K562 (cell line): Measurements from ENCODE around the gene SAXO1. TPM values are rescaled to one million over a fixed set of nuclear protein-coding genes. Genes with fewer than 3 reads are reported as not detected.

Source experiments
- ATAC-seq: fragments of 200-7000 bp; cut with Tn5 transposase; 3 replicates; pipeline ENCODE4 v1.9.1; 2020; ENCODE audit warnings: moderate library complexity
- BruUV-seq: library from RNA; stranded (reverse); fragments of 400-500 nt; replicated peaks from 2 replicates; lab custom pipeline; 2021; lab: Mats Ljungman, UMichigan
- CTCF ChIA-PET: fragments of 300-600 bp; formaldehyde crosslinking; extraction: SDS; loops from one replicate; lab custom pipeline; 2021; ENCODE audit warnings: low intra/inter-chr PET ratio; lab: Yijun Ruan, JAX
- POLR2A ChIA-PET: fragments of 300-600, 350-650 bp; sonication (Branson Sonifier 250); formaldehyde crosslinking; extraction: SDS; loops from one replicate; lab custom pipeline; 2021; ENCODE audit warnings: antibody characterized with exemption, inconsistent platforms; lab: Yijun Ruan, JAX
- DNase-seq, 4 experiments: peaks; one replicate each; pipeline versions ENCODE4 v3.0.0 to v3.0.0-alpha.2; 2011 to 2018; ENCODE audit warnings: low spot score in 3 of 4, mixed read lengths in 3 of 4; ENCODE audit errors: extremely low read depth in 1 of 4
- FAIRE-seq: peaks from 2 replicates; lab custom pipeline; 2011; peaks lifted over from hg19 to GRCh38; lab: Jason Lieb, UNC
- H2AFZ ChIP-seq: 2 replicates; pipeline ENCODE4 v1.6.0; 2011; ENCODE audit warnings: low read depth, low read length, control low read depth, inconsistent platforms
- H3K27ac ChIP-seq: fragments of 200-600 bp; 3 replicates; pipeline ENCODE4 v1.8.0; 2011; ENCODE audit warnings: low read depth, mild to moderate bottlenecking, control low read depth, inconsistent platforms, low read length, moderate library complexity, mixed read lengths; ENCODE audit errors: extremely low read depth
- H3K27me3 ChIP-seq, 2 experiments: fragments of 300-600 bp in 1 of 2; 2 replicates in 1 of 2; 3 replicates in 1 of 2; pipeline versions ENCODE4 v1.6.0 to v1.8.0; 2011; ENCODE audit warnings: inconsistent platforms in 2 of 2, low read length in 2 of 2, mild to moderate bottlenecking in 1 of 2, mixed read lengths in 1 of 2, moderate library complexity in 1 of 2; ENCODE audit not compliant: control insufficient read depth in 2 of 2, insufficient read depth in 2 of 2
- H3K36me3 ChIP-seq: fragments of 300-600 bp; 3 replicates; pipeline ENCODE4 v1.8.0; 2011; ENCODE audit warnings: mild to moderate bottlenecking, low read length, inconsistent platforms; ENCODE audit not compliant: control insufficient read depth, insufficient read depth
- H3K4me1 ChIP-seq, 2 experiments: fragments of 200-600 bp in 1 of 2; replicated peaks in 1 of 2; 2 replicates in 1 of 2; 3 replicates in 1 of 2; pipeline versions ENCODE4 v1.5.1 to v1.8.0; 2011; ENCODE audit warnings: inconsistent platforms in 2 of 2, low read length in 2 of 2, mild to moderate bottlenecking in 1 of 2, mixed read lengths in 1 of 2, moderate library complexity in 1 of 2; ENCODE audit not compliant: control insufficient read depth in 2 of 2, insufficient read depth in 2 of 2
- H3K4me2 ChIP-seq: 2 replicates; pipeline ENCODE4 v1.6.1; 2011; ENCODE audit warnings: low read length, control low read depth, inconsistent platforms, mixed read lengths; ENCODE audit not compliant: insufficient read depth
- H3K4me3 ChIP-seq: fragments of 200-600 bp; sonication (generic), shearing (Covaris generic); 2 replicates; pipeline ENCODE4 v1.5.1; 2016; ENCODE audit warnings: control low read depth, inconsistent platforms
- H3K79me2 ChIP-seq: fragments of 200-600 bp; 3 replicates; pipeline ENCODE4 v1.8.0; 2011; ENCODE audit warnings: low read length, inconsistent platforms; ENCODE audit not compliant: control insufficient read depth, insufficient read depth
- H3K9ac ChIP-seq, 2 experiments: 2 replicates each; pipeline versions ENCODE4 v1.6.0 to v1.6.1; 2011; ENCODE audit warnings: low read depth in 2 of 2, low read length in 2 of 2, control low read depth in 1 of 2, inconsistent platforms in 1 of 2, mild to moderate bottlenecking in 1 of 2, mixed read lengths in 1 of 2; ENCODE audit not compliant: insufficient read depth in 1 of 2
- H3K9me1 ChIP-seq: one replicate; pipeline ENCODE4 v1.6.0; 2011; ENCODE audit warnings: inconsistent platforms, mild to moderate bottlenecking, low read length, moderate library complexity; ENCODE audit not compliant: control insufficient read depth, insufficient read depth
- H3K9me3 ChIP-seq: replicated peaks from 2 replicates; pipeline ENCODE4 v1.5.1; 2011; ENCODE audit warnings: low read depth, low read length, inconsistent platforms; ENCODE audit not compliant: control insufficient read depth, insufficient read depth
- H4K20me1 ChIP-seq: replicated peaks from 2 replicates; pipeline ENCODE4 v1.6.1; 2011; ENCODE audit warnings: low read length, inconsistent platforms, mixed read lengths; ENCODE audit not compliant: control insufficient read depth, insufficient read depth
- BCOR ChIP-seq: fragments of 450-650 bp; IDR thresholded peaks from 2 replicates; pipeline ENCODE4 v1.6.1; 2016
- CXXC5 ChIP-seq: fragments of 250-450 bp; sonication (Bioruptor Pico); IDR thresholded peaks from 2 replicates; pipeline ENCODE4 v1.8.0; 2022; ENCODE audit warnings: inconsistent platforms, mild to moderate bottlenecking, moderate library complexity
- EP300 ChIP-seq: IDR thresholded peaks from 2 replicates; pipeline ENCODE4 v1.6.1; 2012; ENCODE audit warnings: low read length, improper control_type of control experiment
- IRF2 ChIP-seq: sonication (generic); formaldehyde crosslinking; IDR thresholded peaks from 2 replicates; pipeline ENCODE4 v1.8.1; 2022; ENCODE audit warnings: mild to moderate bottlenecking, missing genetic modification reagents
- KDM2B ChIP-seq: fragments of 250-450 bp; sonication (Bioruptor Pico); IDR thresholded peaks from 2 replicates; pipeline ENCODE4 v1.8.0; 2021; ENCODE audit warnings: mild to moderate bottlenecking, moderate library complexity
- KLF13 ChIP-seq: fragments of 450-650 bp; IDR thresholded peaks from 2 replicates; pipeline ENCODE4 v1.6.1; 2016; ENCODE audit warnings: missing genetic modification characterization, low read depth, mild to moderate bottlenecking, missing compliant biosample characterization, moderate library complexity, borderline replicate concordance
- MAFK ChIP-seq: IDR thresholded peaks from 2 replicates; pipeline ENCODE4 v1.6.1; 2011; ENCODE audit warnings: low read length, improper control_type of control experiment
- MBD2 ChIP-seq: sonication (generic); IDR thresholded peaks from 2 replicates; pipeline ENCODE4 v1.6.1; 2016; ENCODE audit warnings: low read depth, borderline replicate concordance
- MCM5 ChIP-seq: fragments of 450-650 bp; IDR thresholded peaks from 2 replicates; pipeline ENCODE4 v1.6.1; 2016; ENCODE audit warnings: low read depth
- PRDM10 ChIP-seq: fragments of 450-650 bp; IDR thresholded peaks from 2 replicates; pipeline ENCODE4 v1.6.1; 2018; ENCODE audit not compliant: partially characterized antibody
- ZEB2 ChIP-seq: fragments of 450-650 bp; IDR thresholded peaks from 2 replicates; pipeline ENCODE4 v1.6.1; 2016
- ZNF24 ChIP-seq: fragments of 450-650 bp; IDR thresholded peaks from 2 replicates; pipeline ENCODE4 v1.6.1; 2016
- ZNF444 ChIP-seq: fragments of 250-450 bp; sonication (Bioruptor Pico); IDR thresholded peaks from 2 replicates; pipeline ENCODE4 v1.4.0; 2020; ENCODE audit warnings: mild to moderate bottlenecking, moderate library complexity
- ZNF76 ChIP-seq: fragments of 250-450 bp; sonication (Bioruptor Pico); IDR thresholded peaks from 2 replicates; pipeline ENCODE4 v1.4.0; 2020; ENCODE audit warnings: mild to moderate bottlenecking, moderate library complexity, borderline replicate concordance
- ZNF77 ChIP-seq: fragments of 250-450 bp; sonication (Bioruptor Pico); IDR thresholded peaks from 2 replicates; pipeline ENCODE4 v1.5.0; 2020
- WGBS: fragments of 100-300 bp; shearing (Covaris generic); methylation state at CpG from one replicate; pipeline ENCODE4 v1.1.6; 2016; ENCODE audit warnings: low coverage, mixed read lengths; ENCODE audit not compliant: insufficient coverage; ENCODE audit errors: missing lambda C conversion rate; 5-methylcytosine and 5-hydroxymethylcytosine counted together
- in situ Hi-C: fragments of 300-500 bp; cut with MboI; formaldehyde crosslinking; loops from 4 replicates; pipeline ENCODE4 v1.15.0; 2018; ENCODE audit warnings: inconsistent platforms, mixed read lengths
- intact Hi-C: fragments of 100-400 bp; cut with micrococcal nuclease; formaldehyde crosslinking; loops from 2 replicates; pipeline ENCODE4 v1.14.2; 2022
- polyA plus RNA-seq, 8 experiments: library from polyadenylated mRNA; depleted of rRNA in 4 of 8; stranded (reverse) in 5 of 8; unstranded in 3 of 8; fragments of >200 nt; fragmentation: Nextera tagmentation in 2 of 8; fragmentation: Illumina TruSeq in 1 of 8; extraction: Ambion mirVana in 2 of 8; extraction: Trizol in 1 of 8; gene quantifications; 2 replicates each; pipeline versions ENCODE4 v1.2.1 to v1.2.3, GENCODE V29; 2011 to 2014; ENCODE audit warnings: inconsistent platforms in 1 of 8, missing spikeins in 1 of 8
- total RNA-seq, 7 experiments: library from RNA; depleted of rRNA in 6 of 7; stranded (reverse); fragments of >200 nt in 6 of 7; fragmentation: Illumina TruSeq in 2 of 7; extraction: Trizol in 2 of 7; gene quantifications; 2 replicates each; pipeline versions ENCODE4 v1.2.1 to v1.2.3, GENCODE V29; 2011 to 2021; ENCODE audit warnings: low replicate concordance in 1 of 7
- TF ChIP-seq, protein P1 (sequence below): fragments of 250-450 bp; sonication (Bioruptor Pico); IDR thresholded peaks from 2 replicates; pipeline ENCODE4 v1.5.0; 2022; ENCODE audit warnings: mild to moderate bottlenecking
- TF ChIP-seq, protein P2 (sequence below): fragments of 450-650 bp; IDR thresholded peaks from 2 replicates; pipeline ENCODE4 v1.6.1; 2016; ENCODE audit warnings: antibody characterized with exemption

SAXO1 gene
- total and polyA plus RNA-seq, 9 of the 15 experiments (the other 6 are each of a cell fraction or from before 2014, with no cell fraction given) = 0.04 TPM; not detected in 8

- Histone ChIP-seq H4K20me1 (no peaks in the 10 kb centered on the region), H3K79me2 (no peaks in the 10 kb centered on the region), H3K4me1 (no peaks in the 10 kb centered on the region), H3K27ac (no peak overlapping the region), H3K27me3 (no peaks in the 10 kb centered on the region), H3K4me2 (no peak overlapping the region), H3K9me3 (no peaks in the 10 kb centered on the region), H3K9ac (no peak overlapping the region), H3K36me3 (no peaks in the 10 kb centered on the region), H3K4me3 (no peak overlapping the region), H3K9me1 (no peaks in the 10 kb centered on the region), H2AFZ (no peak overlapping the region)
- WGBS = 0% methylated on average over 4 of the region's 4 CpGs
- FAIRE-seq (no peak), ATAC-seq (no peak), DNase-seq (no peak)
- no peak for TF ChIP-seq EP300
- TF ChIP-seq ZNF24 = no peak
- no peak for TF ChIP-seq MBD2
- no peak for TF ChIP-seq MCM5
- TF ChIP-seq BCOR = no peak
- TF ChIP-seq CXXC5 (CRISPR knock-in tag) = no peak
- TF ChIP-seq ZNF444 (CRISPR knock-in tag) = no peak
- TF ChIP-seq, protein P1, sequence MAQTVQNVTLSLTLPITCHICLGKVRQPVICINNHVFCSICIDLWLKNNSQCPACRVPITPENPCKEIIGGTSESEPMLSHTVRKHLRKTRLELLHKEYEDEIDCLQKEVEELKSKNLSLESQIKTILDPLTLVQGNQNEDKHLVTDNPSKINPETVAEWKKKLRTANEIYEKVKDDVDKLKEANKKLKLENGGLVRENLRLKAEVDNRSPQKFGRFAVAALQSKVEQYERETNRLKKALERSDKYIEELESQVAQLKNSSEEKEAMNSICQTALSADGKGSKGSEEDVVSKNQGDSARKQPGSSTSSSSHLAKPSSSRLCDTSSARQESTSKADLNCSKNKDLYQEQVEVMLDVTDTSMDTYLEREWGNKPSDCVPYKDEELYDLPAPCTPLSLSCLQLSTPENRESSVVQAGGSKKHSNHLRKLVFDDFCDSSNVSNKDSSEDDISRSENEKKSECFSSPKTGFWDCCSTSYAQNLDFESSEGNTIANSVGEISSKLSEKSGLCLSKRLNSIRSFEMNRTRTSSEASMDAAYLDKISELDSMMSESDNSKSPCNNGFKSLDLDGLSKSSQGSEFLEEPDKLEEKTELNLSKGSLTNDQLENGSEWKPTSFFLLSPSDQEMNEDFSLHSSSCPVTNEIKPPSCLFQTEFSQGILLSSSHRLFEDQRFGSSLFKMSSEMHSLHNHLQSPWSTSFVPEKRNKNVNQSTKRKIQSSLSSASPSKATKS (CRISPR knock-in tag) = no peak
- no peak for TF ChIP-seq KLF13 (tag)
- TF ChIP-seq KDM2B = no peak
- TF ChIP-seq, protein P2, sequence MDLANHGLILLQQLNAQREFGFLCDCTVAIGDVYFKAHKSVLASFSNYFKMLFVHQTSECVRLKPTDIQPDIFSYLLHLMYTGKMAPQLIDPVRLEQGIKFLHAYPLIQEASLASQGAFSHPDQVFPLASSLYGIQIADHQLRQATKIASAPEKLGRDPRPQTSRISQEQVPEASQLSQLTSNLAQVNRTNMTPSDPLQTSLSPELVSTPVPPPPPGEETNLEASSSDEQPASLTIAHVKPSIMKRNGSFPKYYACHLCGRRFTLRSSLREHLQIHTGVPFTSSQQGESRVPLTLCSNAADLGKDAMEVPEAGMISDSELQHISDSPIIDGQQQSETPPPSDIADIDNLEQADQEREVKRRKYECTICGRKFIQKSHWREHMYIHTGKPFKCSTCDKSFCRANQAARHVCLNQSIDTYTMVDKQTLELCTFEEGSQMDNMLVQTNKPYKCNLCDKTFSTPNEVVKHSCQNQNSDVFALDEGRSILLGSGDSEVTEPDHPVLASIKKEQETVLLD = no peak
- no peak for TF ChIP-seq ZNF76 (CRISPR knock-in tag)
- TF ChIP-seq ZNF77 (CRISPR knock-in tag) = no peak
- no peak for TF ChIP-seq PRDM10
- TF ChIP-seq MAFK = no peak
- no peak for TF ChIP-seq ZEB2
- no peak for TF ChIP-seq IRF2 (CRISPR knock-in tag)
- BruUV-seq = no TSS peak
- in situ Hi-C loops = no loop called here
- ChIA-PET CTCF (no interaction called here), POLR2A (interaction anchor here (0.6 kb wide), 1 partner anchor 96 kb away, joined by 3 read pairs; no protein-coding TSS in a partner anchor)
- intact Hi-C loops = no loop called here
Measured at GRCh38 chr9:19018201-19018600, 14.8 kb downstream of the SAXO1 start.
